ENCODE results near the gene SDK2.

SDK2 gene

DNA sequence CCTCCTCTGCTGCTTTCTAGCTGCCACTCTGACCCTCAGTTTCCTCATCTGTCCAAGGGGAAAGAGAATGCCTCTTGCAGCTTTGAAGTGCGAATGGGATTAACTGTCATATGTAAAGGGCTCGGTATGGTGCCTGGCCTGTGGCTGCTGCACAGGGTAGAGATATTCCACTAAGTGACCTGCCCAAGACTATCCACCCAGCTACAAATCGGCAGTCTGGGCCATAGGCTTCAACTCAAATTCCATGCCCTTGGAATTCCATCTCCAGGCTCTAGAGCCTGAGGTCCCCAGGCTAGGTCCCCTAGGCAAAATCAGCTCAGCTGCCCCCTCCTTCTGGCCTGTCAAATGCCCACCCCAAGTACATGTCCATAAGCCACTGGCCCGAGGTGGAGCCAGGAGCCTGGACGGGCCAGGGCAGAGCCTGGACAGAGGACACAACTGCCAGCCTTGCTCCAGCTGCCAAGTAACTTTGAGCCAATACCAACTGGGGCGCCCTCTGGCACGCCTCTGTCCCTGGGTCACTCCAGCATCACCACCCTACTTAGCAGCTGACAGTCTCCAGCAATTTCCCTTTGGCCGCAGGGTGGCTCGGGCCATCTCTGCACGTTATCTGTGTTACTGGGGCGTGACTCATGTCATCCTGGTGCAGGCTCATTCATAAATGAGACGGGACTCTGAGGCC is 57.2 kb downstream of the SDK2 start:
- Histone ChIP-seq H3K36me3 (ENCODE audit: control insufficient read depth, insufficient read depth, low read length) (no peaks in the 10 kb centered on the region), H3K27me3 (ENCODE audit: control insufficient read depth, insufficient read depth, low read length) (peaks cover 7% of the 10 kb centered on the region), H3K9me3 (ENCODE audit: control insufficient read depth, low read length) (no peaks in the 10 kb centered on the region), H3K9ac (ENCODE audit: low read length) (no peak overlapping the region), H3K4me1 (ENCODE audit: control insufficient read depth, insufficient read depth, low read length) (no peaks in the 10 kb centered on the region), H3K4me3 (ENCODE audit: low read length) (no peak overlapping the region)

GRCh38 chr17:73586275-73586832 is 57.9 kb downstream of the SDK2 start:
- Histone ChIP-seq H3K36me3 (ENCODE audit: control insufficient read depth, insufficient read depth, low read length) (no peaks in the 10 kb centered on the region), H3K4me1 (ENCODE audit: control insufficient read depth, insufficient read depth, low read length) (no peaks in the 10 kb centered on the region), H3K9me3 (ENCODE audit: control insufficient read depth, low read length) (no peaks in the 10 kb centered on the region), H3K27me3 (ENCODE audit: control insufficient read depth, insufficient read depth, low read length) (peaks cover 4% of the 10 kb centered on the region), H3K4me3 (ENCODE audit: low read length) (no peak overlapping the region), H3K9ac (ENCODE audit: low read length) (no peak overlapping the region)

DNA sequence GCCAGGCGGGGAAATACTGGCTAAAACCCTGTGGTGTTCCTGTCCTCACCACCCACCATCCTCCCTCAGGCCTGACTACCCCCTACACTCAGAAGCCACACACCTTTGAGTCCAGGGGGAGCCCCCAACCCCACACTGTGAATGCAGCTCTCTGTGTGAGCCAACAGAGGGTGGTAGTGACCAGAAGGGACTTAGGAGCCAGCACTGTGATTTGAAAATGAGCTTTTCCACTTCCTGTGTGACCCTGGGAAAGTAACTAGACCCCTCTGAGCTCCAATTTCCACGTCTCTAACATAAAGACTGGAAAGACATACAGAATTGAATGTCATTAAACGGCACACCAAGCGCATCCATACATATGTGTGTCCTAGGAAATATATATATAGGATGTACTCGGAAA is 58.7 kb downstream of the SDK2 start:
- Histone ChIP-seq H3K27me3 (ENCODE audit: control insufficient read depth, insufficient read depth, low read length) (peaks cover 4% of the 10 kb centered on the region), H3K9ac (ENCODE audit: low read length) (no peak overlapping the region), H3K4me3 (ENCODE audit: low read length) (no peak overlapping the region), H3K36me3 (ENCODE audit: control insufficient read depth, insufficient read depth, low read length) (no peaks in the 10 kb centered on the region), H3K4me1 (ENCODE audit: control insufficient read depth, insufficient read depth, low read length) (no peaks in the 10 kb centered on the region), H3K9me3 (ENCODE audit: control insufficient read depth, low read length) (no peaks in the 10 kb centered on the region)

DNA sequence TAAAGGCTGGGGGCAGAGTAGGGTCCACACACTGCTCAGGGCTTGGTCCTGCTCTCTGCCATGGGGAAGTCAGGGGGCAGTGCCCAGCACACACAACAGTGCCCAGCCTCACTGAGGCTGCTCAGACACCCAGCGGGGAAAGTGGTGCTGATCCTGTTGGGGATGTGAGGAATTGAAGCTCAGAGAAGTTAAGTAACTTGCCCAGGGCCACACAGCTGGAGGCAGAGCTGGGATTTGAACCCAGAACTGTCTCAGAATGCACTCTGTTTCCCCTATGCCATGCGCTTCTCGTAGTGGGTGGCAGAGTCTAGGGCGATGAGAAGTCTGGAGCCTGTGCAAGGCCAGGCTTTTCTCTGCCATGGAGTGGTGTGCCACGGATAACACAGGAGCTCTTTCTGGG is 59.3 kb downstream of the SDK2 start:
- H3K9ac ChIP-seq (ENCODE audit: low read length): no peak overlapping the region
- no peaks in the 10 kb centered on the region for H3K9me3 ChIP-seq (ENCODE audit: control insufficient read depth, low read length)
- peaks cover 4% of the 10 kb centered on the region for H3K27me3 ChIP-seq (ENCODE audit: control insufficient read depth, insufficient read depth, low read length)
- H3K36me3 ChIP-seq (ENCODE audit: control insufficient read depth, insufficient read depth, low read length): no peaks in the 10 kb centered on the region
- no peak overlapping the region for H3K4me3 ChIP-seq (ENCODE audit: low read length)
- no peaks in the 10 kb centered on the region for H3K4me1 ChIP-seq (ENCODE audit: control insufficient read depth, insufficient read depth, low read length)

DNA sequence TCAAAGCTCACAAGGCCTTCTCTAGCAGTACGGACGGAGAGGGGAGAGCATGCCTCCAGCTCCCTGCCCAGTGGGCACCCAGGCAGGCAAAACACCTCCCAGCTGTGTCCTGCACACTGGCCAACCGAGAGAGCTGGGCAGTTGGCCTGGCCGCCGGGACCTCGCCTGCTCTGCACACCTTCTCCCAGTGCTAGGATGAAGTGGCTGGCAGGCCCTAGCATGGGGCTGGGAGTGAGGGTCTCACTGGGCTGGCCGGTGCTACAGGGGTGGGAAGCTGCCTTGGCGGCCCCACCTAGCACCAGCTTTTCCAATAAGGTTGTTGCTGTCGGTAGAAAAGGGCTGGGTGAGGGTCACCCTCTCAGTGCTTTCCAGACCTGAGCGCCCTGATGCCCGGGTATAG is 60.2 kb downstream of the SDK2 start:
- no peaks in the 10 kb centered on the region for H3K4me1 ChIP-seq (ENCODE audit: control insufficient read depth, insufficient read depth, low read length)
- H3K36me3 ChIP-seq (ENCODE audit: control insufficient read depth, insufficient read depth, low read length): no peaks in the 10 kb centered on the region
- H3K27me3 ChIP-seq (ENCODE audit: control insufficient read depth, insufficient read depth, low read length): peaks cover 4% of the 10 kb centered on the region
- H3K9ac ChIP-seq (ENCODE audit: low read length): no peak overlapping the region
- no peak overlapping the region for H3K4me3 ChIP-seq (ENCODE audit: low read length)
- H3K9me3 ChIP-seq (ENCODE audit: control insufficient read depth, low read length): no peaks in the 10 kb centered on the region

GRCh38 chr17:73582821-73583220 is 61.4 kb downstream of the SDK2 start:
- Histone ChIP-seq H3K27me3 (ENCODE audit: control insufficient read depth, insufficient read depth, low read length) (peaks cover 4% of the 10 kb centered on the region), H3K4me3 (ENCODE audit: low read length) (no peak overlapping the region)

DNA sequence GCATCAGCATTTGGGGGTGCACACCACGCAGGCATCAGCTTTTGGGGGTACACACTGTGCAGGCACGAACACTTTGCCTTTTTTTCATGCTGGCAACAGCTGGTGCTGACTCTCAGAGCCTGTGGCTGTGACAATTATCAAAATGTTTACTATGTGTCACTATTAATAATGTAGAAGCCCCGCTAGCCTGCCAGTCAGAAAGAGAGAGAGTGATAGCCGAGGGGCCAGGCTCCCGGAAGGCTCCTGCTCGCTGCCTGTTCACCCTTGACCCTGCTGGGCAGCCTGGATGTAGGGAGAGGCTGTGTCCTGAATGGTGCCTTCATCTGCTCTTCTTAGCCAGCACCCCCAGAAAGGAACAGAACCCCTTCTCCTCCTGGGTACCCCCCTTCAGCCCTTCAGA is 61.9 kb downstream of the SDK2 start:
- Histone ChIP-seq H3K9me3 (ENCODE audit: control insufficient read depth, low read length) (no peaks in the 10 kb centered on the region), H3K4me1 (ENCODE audit: control insufficient read depth, insufficient read depth, low read length) (no peaks in the 10 kb centered on the region), H3K27me3 (ENCODE audit: control insufficient read depth, insufficient read depth, low read length) (peaks cover 4% of the 10 kb centered on the region), H3K4me3 (ENCODE audit: low read length) (no peak overlapping the region), H3K9ac (ENCODE audit: low read length) (no peak overlapping the region), H3K36me3 (ENCODE audit: control insufficient read depth, insufficient read depth, low read length) (no peaks in the 10 kb centered on the region)

More at GRCh38 chr17:73582821-73583220, 61.4 kb downstream of the SDK2 start:
- Histone ChIP-seq H3K4me1 (ENCODE audit: control insufficient read depth, insufficient read depth, low read length) (no peaks in the 10 kb centered on the region), H3K9me3 (ENCODE audit: control insufficient read depth, low read length) (no peaks in the 10 kb centered on the region), H3K36me3 (ENCODE audit: control insufficient read depth, insufficient read depth, low read length) (no peaks in the 10 kb centered on the region), H3K9ac (ENCODE audit: low read length) (no peak overlapping the region)

- no peak overlapping the region for H3K4me3 ChIP-seq (ENCODE audit: low read length)
- no peak overlapping the region for H3K9ac ChIP-seq (ENCODE audit: low read length)
- H3K27me3 ChIP-seq (ENCODE audit: control insufficient read depth, insufficient read depth, low read length): peaks cover 4% of the 10 kb centered on the region
- H3K36me3 ChIP-seq (ENCODE audit: control insufficient read depth, insufficient read depth, low read length): no peaks in the 10 kb centered on the region
- no peaks in the 10 kb centered on the region for H3K9me3 ChIP-seq (ENCODE audit: control insufficient read depth, low read length)
- H3K4me1 ChIP-seq (ENCODE audit: control insufficient read depth, insufficient read depth, low read length): no peaks in the 10 kb centered on the region
Measured at GRCh38 chr17:73581379-73581778, 62.9 kb downstream of the SDK2 start.

DNA sequence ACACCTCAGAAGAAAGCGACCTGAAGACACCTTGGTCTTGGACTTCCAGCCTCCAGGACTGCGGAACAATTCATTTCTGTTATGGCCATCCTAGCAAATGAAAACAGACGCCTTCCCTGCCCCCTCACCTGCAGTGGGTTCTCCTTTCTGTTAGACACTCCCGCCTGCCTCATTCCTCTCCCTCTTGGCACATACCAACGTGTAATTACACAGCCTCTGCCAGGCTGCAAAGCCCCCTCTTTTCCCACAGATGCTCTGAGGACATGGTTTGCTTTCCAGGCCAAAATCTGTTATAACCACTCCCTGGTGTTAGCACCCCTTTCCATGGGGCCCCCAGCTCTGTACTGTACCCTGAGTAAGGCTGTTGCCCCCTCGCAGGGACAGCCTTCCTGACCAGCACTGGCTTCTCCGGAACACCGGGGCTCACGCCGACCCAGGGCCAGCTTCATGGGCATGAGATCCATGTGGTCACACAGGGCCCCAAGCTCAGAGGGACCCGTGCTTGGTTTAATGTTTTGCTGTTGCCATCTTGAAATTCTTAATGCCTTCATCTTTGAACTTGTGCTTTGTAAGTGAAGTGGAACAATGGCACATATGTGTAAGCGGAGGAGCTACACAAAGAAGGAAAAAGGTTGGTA is 64.1 kb downstream of the SDK2 start:
- Histone ChIP-seq H3K36me3 (ENCODE audit: control insufficient read depth, insufficient read depth, low read length) (no peaks in the 10 kb centered on the region), H3K4me3 (ENCODE audit: low read length) (no peak overlapping the region)

DNA sequence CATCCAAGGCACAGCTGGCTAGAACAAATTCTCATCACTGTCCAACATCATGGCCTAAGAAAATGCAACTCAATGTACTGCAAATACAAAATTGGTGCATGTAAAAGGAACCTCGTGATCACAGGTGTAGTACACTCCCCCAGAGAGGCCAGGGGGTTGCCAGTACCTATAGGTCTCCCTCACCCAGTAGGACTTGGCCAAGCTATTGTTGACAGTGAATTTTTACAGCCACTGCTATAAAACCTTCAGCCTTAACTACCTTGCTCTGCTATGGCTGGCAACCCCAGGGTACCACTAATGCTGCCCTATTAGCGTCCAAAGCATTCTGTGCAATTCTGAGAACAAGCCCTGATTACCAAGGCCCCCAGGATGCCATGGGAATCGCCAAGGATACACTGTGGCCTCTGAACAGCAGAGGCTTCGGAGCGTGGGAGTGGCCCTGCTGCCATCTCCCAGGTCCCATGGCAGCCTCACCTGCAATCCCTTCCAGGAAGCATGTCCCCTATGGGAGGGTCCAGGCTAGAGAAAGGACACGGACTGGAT is 67.6 kb downstream of the SDK2 start:
- Histone ChIP-seq H3K27me3 (ENCODE audit: control insufficient read depth, insufficient read depth, low read length) (no peaks in the 10 kb centered on the region), H3K4me3 (ENCODE audit: low read length) (no peak overlapping the region), H3K9ac (ENCODE audit: low read length) (no peak overlapping the region), H3K4me1 (ENCODE audit: control insufficient read depth, insufficient read depth, low read length) (no peaks in the 10 kb centered on the region), H3K36me3 (ENCODE audit: control insufficient read depth, insufficient read depth, low read length) (no peaks in the 10 kb centered on the region), H3K9me3 (ENCODE audit: control insufficient read depth, low read length) (no peaks in the 10 kb centered on the region)

More for the DNA sequence above, 64.1 kb downstream of the SDK2 start:
- H3K9me3 ChIP-seq (ENCODE audit: control insufficient read depth, low read length): no peaks in the 10 kb centered on the region
- H3K9ac ChIP-seq (ENCODE audit: low read length): no peak overlapping the region
- no peaks in the 10 kb centered on the region for H3K4me1 ChIP-seq (ENCODE audit: control insufficient read depth, insufficient read depth, low read length)
- no peaks in the 10 kb centered on the region for H3K27me3 ChIP-seq (ENCODE audit: control insufficient read depth, insufficient read depth, low read length)

DNA sequence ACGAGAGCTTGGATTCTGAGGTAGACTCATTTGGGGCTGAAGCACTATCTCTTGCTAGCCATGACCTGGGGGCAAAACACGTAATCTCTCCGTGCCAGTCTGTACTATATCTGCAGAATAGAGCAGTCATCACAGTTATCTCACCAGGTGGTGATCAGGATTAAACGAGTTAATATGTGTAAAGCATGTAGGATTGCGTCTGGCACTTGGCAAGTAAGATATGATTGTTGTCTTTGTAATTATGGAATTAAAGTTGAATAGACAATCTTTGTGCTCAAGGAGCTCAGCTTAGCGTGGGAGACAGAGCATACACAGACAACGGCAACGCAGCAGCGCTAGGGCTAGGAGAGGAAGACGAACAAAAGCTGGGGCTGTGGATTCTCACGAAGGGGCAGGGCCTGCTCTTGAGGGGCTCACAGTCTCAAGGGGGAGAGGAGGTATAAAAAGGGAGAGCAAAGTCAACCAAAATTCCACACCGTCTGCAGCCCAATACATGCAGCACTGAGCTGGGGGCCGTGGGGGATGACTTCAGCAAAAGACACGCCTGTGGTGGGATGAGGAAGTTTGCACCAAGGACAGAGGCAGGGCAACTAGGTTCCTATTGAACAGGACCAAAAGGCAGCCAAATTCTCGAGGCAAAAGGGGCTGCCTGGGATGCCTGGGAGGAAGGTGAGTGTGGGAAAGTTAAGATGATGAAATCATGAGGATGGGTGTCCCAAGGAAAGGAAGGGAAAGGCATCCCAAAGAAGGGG is 68.6 kb downstream of the SDK2 start:
- H3K9me3 ChIP-seq (ENCODE audit: control insufficient read depth, low read length): no peaks in the 10 kb centered on the region
- no peaks in the 10 kb centered on the region for H3K36me3 ChIP-seq (ENCODE audit: control insufficient read depth, insufficient read depth, low read length)
- H3K4me3 ChIP-seq (ENCODE audit: low read length): no peak overlapping the region
- H3K9ac ChIP-seq (ENCODE audit: low read length): no peak overlapping the region
- H3K27me3 ChIP-seq (ENCODE audit: control insufficient read depth, insufficient read depth, low read length): no peaks in the 10 kb centered on the region
- H3K4me1 ChIP-seq (ENCODE audit: control insufficient read depth, insufficient read depth, low read length): no peaks in the 10 kb centered on the region

Data from mucosa of stomach (tissue), 1 donor.